ENCODE results near the gene ZCCHC7.

The ZCCHC7 gene

DNA sequence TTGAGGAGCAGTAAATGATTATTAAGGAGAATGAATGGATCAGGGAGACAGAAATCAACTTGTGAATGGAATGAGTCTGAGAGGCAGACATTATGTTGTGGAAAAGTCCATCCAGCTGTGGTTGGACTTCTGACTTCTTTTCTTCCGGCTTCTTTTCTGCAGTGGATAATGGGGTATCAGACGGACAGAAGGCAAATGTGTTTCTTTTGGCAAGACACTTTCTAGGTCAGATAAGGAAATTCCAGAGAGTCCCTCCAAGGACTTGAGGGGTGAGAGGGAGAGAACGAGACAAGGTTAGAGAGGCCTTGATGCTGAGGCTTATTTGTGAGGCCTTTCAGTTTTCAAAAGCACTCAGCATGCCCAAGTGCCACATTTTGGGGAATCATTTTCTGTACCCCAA lies 285.0 kb downstream of the ZCCHC7 start:
- no peak for DNase-seq (ENCODE audit: low read depth in 3 of 3)

DNA sequence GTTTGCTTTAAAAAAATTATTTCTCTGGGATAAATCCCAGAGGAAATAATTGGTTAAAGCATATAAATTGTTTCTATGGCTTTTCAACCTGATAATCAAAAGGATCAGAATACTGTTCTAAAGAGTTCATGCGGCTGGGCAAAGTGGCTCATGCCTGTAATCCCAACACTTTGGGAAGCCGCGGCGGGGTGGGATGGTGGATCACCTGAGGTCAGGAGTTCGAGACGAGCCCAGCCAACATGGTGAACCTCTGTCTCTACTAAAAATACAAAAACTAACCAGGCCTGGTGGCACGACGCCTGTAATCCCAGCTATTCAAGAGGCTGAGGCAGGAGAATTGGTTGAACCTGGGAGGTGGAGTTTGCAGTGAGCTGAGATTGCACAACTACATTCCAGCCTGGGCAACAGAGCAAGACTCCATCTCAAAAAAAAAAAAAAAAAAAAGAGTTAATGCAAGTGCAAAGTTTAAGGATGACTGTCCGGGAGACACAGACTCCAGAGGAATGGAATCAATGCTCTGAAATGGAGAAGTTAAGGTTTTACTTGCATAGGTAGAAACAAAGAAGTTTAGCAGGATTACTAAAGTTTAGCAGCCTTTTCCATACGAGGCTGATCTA lies 285.5 kb downstream of the ZCCHC7 start:
- no peak for DNase-seq (ENCODE audit: low read depth in 3 of 3)

DNA sequence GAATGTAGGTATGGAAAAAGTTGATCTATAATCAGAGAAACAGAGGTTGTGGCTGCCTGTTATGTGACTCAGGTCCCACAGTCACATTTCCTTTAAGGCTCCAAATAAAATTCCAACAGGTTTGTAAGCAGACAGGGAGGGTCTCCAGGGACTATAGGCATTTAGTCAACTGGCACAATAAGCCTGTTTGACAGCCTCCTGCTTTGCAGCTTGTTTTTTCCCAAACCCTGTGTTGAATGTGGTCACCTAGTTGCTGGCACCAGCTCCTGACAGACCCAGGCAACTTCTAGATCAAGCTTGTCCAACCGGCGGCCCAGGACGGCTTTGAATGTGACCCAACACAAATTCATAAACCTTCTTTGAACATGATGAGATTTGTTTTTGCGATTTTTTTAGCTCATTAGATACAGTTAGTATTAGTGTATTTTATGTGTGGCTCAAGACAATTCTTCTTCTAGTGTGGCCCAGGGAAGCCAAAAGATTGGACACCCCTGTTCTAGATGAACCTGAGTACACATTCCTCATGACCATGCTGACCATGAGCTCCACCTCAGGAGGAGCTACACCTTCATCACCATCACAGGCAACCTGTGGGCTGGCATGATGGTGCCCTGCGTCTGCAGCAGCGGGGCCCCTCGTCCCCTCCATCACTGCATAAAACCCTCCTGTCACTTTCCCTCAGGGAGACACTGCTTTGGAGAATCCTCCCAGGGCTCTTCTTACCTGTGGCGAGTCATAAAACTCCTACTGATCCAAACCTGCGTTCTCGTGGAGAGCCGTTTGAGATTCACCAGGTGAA lies 286.4 kb downstream of the ZCCHC7 start:
- DNase-seq (ENCODE audit: low read depth in 3 of 3): no peak

DNA sequence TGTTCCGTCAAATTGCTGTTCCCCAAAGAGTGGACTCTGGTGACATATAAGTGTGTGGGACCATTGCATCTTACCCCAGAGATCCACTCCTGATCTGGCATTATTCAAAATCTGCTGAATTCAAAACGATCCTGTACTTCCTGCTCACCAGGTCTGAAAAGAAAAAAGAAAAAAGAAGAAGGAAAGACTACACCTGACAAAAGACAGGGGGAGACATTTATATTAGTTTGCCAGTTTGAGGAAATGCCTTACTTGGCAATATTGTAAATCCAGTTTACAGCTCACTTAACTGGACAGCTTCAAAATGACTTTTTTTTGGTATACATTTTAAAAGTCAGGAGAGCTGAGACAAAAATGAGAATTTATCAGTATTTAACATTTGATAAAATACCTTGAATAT lies 287.1 kb downstream of the ZCCHC7 start:
- no peak for DNase-seq (ENCODE audit: low read depth in 3 of 3)

Data from stimulated activated CD4-positive, alpha-beta T cell treated with anti-CD3 and anti-CD28 coated beads, TNF-alpha, amount 100 ng/mL, for 24 hours (primary cell).